KMS-11 (cell line): ENCODE measurements around the gene RNF169.

ENCODE experiments used
- H2AFZ ChIP-seq: fragments of 200-600 bp; sonication (generic); 2 replicates; pipeline ENCODE4 v1.6.1; 2016; ENCODE audit warnings: antibody characterized with exemption, mixed run types, low read depth
- H3K27ac ChIP-seq: fragments of 200-600 bp; sonication (generic); 2 replicates; pipeline ENCODE4 v1.6.1; 2016; ENCODE audit warnings: mild to moderate bottlenecking, mixed run types
- H3K27me3 ChIP-seq: fragments of 200-600 bp; sonication (generic); 2 replicates; pipeline ENCODE4 v1.6.1; 2017; ENCODE audit warnings: mild to moderate bottlenecking, low read depth, mixed run types, moderate library complexity; ENCODE audit not compliant: insufficient read depth
- H3K36me3 ChIP-seq: fragments of 200-600 bp; sonication (generic); 2 replicates; pipeline ENCODE4 v1.6.1; 2017; ENCODE audit warnings: mild to moderate bottlenecking, mixed run types; ENCODE audit not compliant: insufficient read depth
- H3K4me1 ChIP-seq: fragments of 200-600 bp; sonication (generic); 2 replicates; pipeline ENCODE4 v1.6.1; 2016; ENCODE audit warnings: mild to moderate bottlenecking, low read depth, mixed run types; ENCODE audit not compliant: poor library complexity, severe bottlenecking
- H3K4me2 ChIP-seq: fragments of 200-600 bp; sonication (generic); 2 replicates; pipeline ENCODE4 v1.7.0; 2016; ENCODE audit warnings: mild to moderate bottlenecking, mixed run types
- H3K4me3 ChIP-seq: fragments of 200-600 bp; sonication (generic); IDR thresholded peaks from 2 replicates; pipeline ENCODE4 v1.6.1; 2017; ENCODE audit warnings: low read depth, low read length, mixed read lengths; ENCODE audit not compliant: insufficient read depth
- H3K79me2 ChIP-seq: fragments of 200-600 bp; sonication (generic); 2 replicates; pipeline ENCODE4 v1.6.1; 2016; ENCODE audit warnings: low read depth, mixed run types; ENCODE audit not compliant: insufficient read depth
- H3K9ac ChIP-seq: fragments of 200-600 bp; sonication (generic); 2 replicates; pipeline ENCODE4 v1.6.1; 2016; ENCODE audit warnings: mild to moderate bottlenecking, mixed run types
- H4K20me1 ChIP-seq: fragments of 200-600 bp; sonication (generic); 2 replicates; pipeline ENCODE4 v1.6.1; 2016; ENCODE audit warnings: mild to moderate bottlenecking, mixed run types; ENCODE audit not compliant: insufficient read depth
- CTCF ChIP-seq: fragments of 200-600 bp; sonication (generic); conservative IDR thresholded peaks from 2 replicates; pipeline ENCODE4 v1.6.1; 2017; ENCODE audit warnings: low read depth, mild to moderate bottlenecking, antibody characterized with exemption, low read length, moderate library complexity, mixed read lengths

RNF169 gene

DNA sequence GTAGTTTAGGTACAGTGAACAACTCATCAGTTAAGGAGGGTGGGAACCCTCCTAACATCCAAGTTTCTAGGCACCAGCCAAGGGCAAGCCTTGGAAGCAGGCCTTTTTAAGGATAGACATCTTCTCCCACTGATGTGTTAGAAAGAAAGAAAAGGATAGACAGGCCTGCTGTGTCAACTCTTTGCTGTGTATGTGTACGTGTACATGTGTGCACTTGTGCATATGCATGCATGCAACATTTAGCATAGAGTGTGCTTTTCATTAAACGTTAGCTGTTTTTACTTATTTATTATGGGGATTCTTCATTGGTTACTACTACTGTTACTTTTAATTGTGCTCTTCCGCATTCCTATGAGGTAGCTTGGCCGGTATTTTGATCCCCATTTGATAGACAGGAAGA is 36.1 kb downstream of the RNF169 start:
- Histone ChIP-seq H3K4me1 (peaks cover 29% of the 10 kb centered on the region), H2AFZ (no peak overlapping the region), H3K4me2 (no peak overlapping the region), H4K20me1 (peaks cover 5% of the 10 kb centered on the region; the same call in 1 of the 2 replicates), H3K27me3 (no peaks in the 10 kb centered on the region), H3K79me2 (peaks cover 5% of the 10 kb centered on the region; the same call in 1 of the 2 replicates), H3K36me3 (no peaks in the 10 kb centered on the region; the same call in 1 of the 2 replicates), H3K9ac (no peak overlapping the region), H3K27ac (no peak overlapping the region), H3K4me3 (no peak overlapping the region)
- no peak for TF ChIP-seq CTCF

GRCh38 chr11:74786574-74786973 is 37.9 kb downstream of the RNF169 start:
- Histone ChIP-seq H4K20me1 (peaks cover 5% of the 10 kb centered on the region; the same call in 1 of the 2 replicates), H3K36me3 (no peaks in the 10 kb centered on the region; the same call in 1 of the 2 replicates), H3K4me1 (peaks cover 29% of the 10 kb centered on the region), H3K27me3 (no peaks in the 10 kb centered on the region), H2AFZ (no peak overlapping the region), H3K79me2 (peaks cover 5% of the 10 kb centered on the region; the same call in 1 of the 2 replicates), H3K4me2 (no peak overlapping the region), H3K4me3 (no peak overlapping the region), H3K9ac (no peak overlapping the region), H3K27ac (no peak overlapping the region)
- no peak for TF ChIP-seq CTCF

DNA sequence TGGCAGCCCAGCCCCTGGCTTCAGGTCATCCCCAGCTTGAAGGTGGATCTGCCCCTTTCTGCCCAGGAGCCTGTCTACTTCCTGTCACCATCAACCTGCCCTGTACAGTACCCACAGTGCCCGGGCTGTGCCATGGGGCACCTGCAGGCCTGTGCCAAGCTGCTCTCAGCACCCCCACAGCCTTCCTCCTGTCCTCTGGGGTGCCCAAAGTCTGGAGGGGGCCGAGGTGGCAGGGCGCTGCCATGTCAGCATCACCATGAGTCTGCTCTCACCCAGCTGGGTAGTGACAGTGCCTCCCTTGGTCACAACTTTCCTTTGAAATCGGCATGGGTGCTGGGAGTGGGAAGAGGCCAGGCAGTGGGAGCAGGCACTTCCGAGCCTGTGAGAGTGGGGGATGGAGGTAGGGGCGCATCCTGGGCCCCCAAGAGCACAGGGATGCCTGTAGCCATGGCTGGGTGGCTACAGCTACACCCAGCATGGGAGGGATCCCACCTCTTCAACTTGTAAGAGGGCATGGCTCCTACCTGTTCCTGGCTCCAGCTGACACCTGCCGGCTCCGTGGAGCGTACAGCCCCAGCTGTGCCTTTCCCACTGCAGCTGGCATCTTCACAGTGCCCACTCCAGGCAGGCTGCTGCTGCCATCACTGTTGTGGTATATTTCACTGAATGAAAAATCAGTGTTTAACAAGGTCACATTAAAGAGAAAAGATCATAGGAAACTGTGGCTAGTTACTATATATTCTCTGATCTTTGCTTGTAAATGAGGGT is 42.9 kb downstream of the RNF169 start:
- Histone ChIP-seq H3K36me3 (no peaks in the 10 kb centered on the region; the same call in 1 of the 2 replicates), H3K27ac (no peak overlapping the region), H3K4me3 (no peak overlapping the region), H2AFZ (no peak overlapping the region), H3K79me2 (no peaks in the 10 kb centered on the region), H3K4me2 (no peak overlapping the region), H4K20me1 (no peaks in the 10 kb centered on the region), H3K9ac (no peak overlapping the region), H3K27me3 (no peaks in the 10 kb centered on the region), H3K4me1 (no peaks in the 10 kb centered on the region)
- TF ChIP-seq CTCF: no peak

DNA sequence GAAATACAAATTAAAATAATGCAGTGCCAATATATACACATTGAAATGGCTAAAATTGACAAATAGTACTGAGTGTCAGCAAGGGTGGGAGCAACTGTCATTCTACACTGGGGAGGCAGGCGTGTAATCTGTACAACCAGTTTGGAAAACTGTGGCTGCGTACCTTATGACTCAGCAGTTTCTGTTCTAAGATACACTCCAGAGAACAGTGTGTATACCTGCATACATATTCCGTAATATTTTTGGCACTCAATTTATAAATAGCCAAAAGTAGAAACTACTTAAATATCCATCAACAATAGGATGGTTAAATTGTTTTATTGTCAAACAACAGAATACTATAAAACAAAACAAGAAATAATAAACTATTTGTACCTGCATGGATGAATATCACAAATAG is 57.6 kb downstream of the RNF169 start:
- TF ChIP-seq CTCF: no peak
- Histone ChIP-seq H3K9ac (no peak overlapping the region), H3K4me1 (peaks cover 8% of the 10 kb centered on the region), H3K27me3 (no peaks in the 10 kb centered on the region), H4K20me1 (no peaks in the 10 kb centered on the region), H3K4me3 (no peak overlapping the region), H3K4me2 (no peak overlapping the region), H3K27ac (no peak overlapping the region), H3K36me3 (no peaks in the 10 kb centered on the region), H2AFZ (no peak overlapping the region), H3K79me2 (no peaks in the 10 kb centered on the region)
